H1 (cell line): ENCODE measurements around the gene NIM1K. TPM values are rescaled to one million over a fixed set of nuclear protein-coding genes. Genes with fewer than 3 reads are reported as not detected.

ENCODE experiments used
- JUN ChIP-seq: IDR thresholded peaks from 2 replicates; pipeline ENCODE4 v1.6.1; 2011; ENCODE audit warnings: low read depth, mild to moderate bottlenecking, improper control_type of control experiment, low read length
- NANOG ChIP-seq: IDR thresholded peaks from 2 replicates; pipeline ENCODE4 v1.6.1; 2011; ENCODE audit warnings: low read length, low read depth, mild to moderate bottlenecking, inconsistent platforms; ENCODE audit not compliant: insufficient read depth, poor library complexity, severe bottlenecking
- POU5F1 ChIP-seq: IDR thresholded peaks from 2 replicates; pipeline ENCODE4 v1.6.1; 2011; ENCODE audit warnings: low read depth, mild to moderate bottlenecking, low read length, moderate library complexity
- RAD21 ChIP-seq, 2 experiments: IDR thresholded peaks in 1 of 2; conservative IDR thresholded peaks in 1 of 2; 2 replicates each; pipeline ENCODE4 v1.6.1; 2011; ENCODE audit warnings: low read depth in 2 of 2, low read length in 2 of 2, improper control_type of control experiment in 1 of 2, inconsistent platforms in 1 of 2, mild to moderate bottlenecking in 1 of 2, moderate library complexity in 1 of 2
- TAF7 ChIP-seq: optimal IDR thresholded peaks from 2 replicates; pipeline ENCODE3; 2011; ENCODE audit warnings: low read depth, mild to moderate bottlenecking, inconsistent platforms, low read length, moderate library complexity, borderline replicate concordance
- polyA plus RNA-seq, 7 experiments: library from polyadenylated mRNA; depleted of rRNA in 3 of 7; stranded (reverse) in 5 of 7; unstranded in 2 of 7; fragments of >200 nt in 5 of 7; fragments of 200-250 nt in 2 of 7; gene quantifications; 1 replicate in 5 of 7; 2 replicates in 1 of 7; 4 replicates in 1 of 7; pipeline versions ENCODE4 v1.2.1 to v1.2.3, GENCODE V29; 2011 to 2013; ENCODE audit warnings: missing spikeins in 2 of 7, mixed read lengths in 2 of 7
- total RNA-seq: library from RNA; stranded (reverse); fragmentation: NEBNext Ultra II Directional; extraction: Animal tissue kit (Norgen Biotek cat#: 25700); gene quantifications from 2 replicates; pipeline ENCODE4 v1.2.1, GENCODE V29; 2021
- TF ChIP-seq, protein P1 (sequence below), 3 experiments: IDR thresholded peaks; 1 replicate in 2 of 3; 2 replicates in 1 of 3; pipeline versions ENCODE4 v1.5.1 to v1.6.1; 2011; ENCODE audit warnings: low read length in 3 of 3, mild to moderate bottlenecking in 3 of 3, inconsistent platforms in 2 of 3, low read depth in 1 of 3, moderate library complexity in 1 of 3; ENCODE audit not compliant: insufficient read depth in 1 of 3; ENCODE audit errors: control extremely low read depth in 1 of 3
- TF ChIP-seq, protein P2 (sequence below): fragments of 300-600 bp; sonication (generic); IDR thresholded peaks from 2 replicates; pipeline ENCODE4 v1.7.1; 2012; ENCODE audit warnings: low read length, moderate library complexity, mild to moderate bottlenecking, inconsistent platforms; ENCODE audit not compliant: insufficient replicate concordance

NIM1K gene
- total and polyA plus RNA-seq, 2 of the 8 experiments (the other 6 are each of a cell fraction or from before 2014, with no cell fraction given) = not detected

DNA sequence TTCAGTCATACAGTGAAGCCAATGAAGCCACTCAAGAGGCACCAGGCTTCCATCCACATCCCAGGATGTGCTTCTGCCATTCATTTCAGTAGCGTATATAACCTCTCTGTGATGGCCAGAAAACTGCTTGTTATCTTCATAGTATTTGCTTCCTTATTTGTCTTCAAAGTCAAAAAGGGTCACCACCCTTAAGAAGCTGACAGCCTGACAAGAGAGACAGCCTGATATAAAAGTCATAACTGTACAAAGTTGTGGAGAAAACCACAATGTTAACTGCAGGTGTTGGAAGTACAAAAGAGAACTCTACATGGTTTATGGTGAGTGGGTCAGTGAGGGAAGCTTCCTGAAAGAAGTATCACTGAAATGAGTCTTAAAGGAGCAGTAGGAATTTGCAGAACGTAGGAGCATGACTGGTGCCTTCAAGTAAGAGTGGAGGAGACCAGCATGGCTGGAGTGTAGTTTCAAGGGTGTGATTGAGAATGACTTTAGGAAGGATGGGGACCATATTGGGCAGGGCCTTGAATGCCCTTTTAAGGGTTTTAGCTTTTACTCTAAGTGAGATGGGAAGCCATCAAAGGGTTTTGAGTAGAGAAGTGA is 33.7 kb downstream of the NIM1K start (continued):
- TF ChIP-seq, protein P1, sequence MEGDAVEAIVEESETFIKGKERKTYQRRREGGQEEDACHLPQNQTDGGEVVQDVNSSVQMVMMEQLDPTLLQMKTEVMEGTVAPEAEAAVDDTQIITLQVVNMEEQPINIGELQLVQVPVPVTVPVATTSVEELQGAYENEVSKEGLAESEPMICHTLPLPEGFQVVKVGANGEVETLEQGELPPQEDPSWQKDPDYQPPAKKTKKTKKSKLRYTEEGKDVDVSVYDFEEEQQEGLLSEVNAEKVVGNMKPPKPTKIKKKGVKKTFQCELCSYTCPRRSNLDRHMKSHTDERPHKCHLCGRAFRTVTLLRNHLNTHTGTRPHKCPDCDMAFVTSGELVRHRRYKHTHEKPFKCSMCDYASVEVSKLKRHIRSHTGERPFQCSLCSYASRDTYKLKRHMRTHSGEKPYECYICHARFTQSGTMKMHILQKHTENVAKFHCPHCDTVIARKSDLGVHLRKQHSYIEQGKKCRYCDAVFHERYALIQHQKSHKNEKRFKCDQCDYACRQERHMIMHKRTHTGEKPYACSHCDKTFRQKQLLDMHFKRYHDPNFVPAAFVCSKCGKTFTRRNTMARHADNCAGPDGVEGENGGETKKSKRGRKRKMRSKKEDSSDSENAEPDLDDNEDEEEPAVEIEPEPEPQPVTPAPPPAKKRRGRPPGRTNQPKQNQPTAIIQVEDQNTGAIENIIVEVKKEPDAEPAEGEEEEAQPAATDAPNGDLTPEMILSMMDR (IDR thresholded peaks at IDR 0.05; ENCODE audit: control extremely low read depth in 1 of 3, insufficient read depth in 1 of 3, low read depth in 1 of 3, low read length in 3 of 3) = no peak
- TF ChIP-seq POU5F1 (no peak), TAF7 (no peak), JUN (no peak), RAD21 (IDR thresholded peaks at IDR 0.05 in 1 of 2, conservative IDR thresholded peaks at IDR 0.05 in 1 of 2; ENCODE audit: low read depth in 2 of 2, low read length in 2 of 2) (no peak), NANOG (no peak)
- TF ChIP-seq, protein P2, sequence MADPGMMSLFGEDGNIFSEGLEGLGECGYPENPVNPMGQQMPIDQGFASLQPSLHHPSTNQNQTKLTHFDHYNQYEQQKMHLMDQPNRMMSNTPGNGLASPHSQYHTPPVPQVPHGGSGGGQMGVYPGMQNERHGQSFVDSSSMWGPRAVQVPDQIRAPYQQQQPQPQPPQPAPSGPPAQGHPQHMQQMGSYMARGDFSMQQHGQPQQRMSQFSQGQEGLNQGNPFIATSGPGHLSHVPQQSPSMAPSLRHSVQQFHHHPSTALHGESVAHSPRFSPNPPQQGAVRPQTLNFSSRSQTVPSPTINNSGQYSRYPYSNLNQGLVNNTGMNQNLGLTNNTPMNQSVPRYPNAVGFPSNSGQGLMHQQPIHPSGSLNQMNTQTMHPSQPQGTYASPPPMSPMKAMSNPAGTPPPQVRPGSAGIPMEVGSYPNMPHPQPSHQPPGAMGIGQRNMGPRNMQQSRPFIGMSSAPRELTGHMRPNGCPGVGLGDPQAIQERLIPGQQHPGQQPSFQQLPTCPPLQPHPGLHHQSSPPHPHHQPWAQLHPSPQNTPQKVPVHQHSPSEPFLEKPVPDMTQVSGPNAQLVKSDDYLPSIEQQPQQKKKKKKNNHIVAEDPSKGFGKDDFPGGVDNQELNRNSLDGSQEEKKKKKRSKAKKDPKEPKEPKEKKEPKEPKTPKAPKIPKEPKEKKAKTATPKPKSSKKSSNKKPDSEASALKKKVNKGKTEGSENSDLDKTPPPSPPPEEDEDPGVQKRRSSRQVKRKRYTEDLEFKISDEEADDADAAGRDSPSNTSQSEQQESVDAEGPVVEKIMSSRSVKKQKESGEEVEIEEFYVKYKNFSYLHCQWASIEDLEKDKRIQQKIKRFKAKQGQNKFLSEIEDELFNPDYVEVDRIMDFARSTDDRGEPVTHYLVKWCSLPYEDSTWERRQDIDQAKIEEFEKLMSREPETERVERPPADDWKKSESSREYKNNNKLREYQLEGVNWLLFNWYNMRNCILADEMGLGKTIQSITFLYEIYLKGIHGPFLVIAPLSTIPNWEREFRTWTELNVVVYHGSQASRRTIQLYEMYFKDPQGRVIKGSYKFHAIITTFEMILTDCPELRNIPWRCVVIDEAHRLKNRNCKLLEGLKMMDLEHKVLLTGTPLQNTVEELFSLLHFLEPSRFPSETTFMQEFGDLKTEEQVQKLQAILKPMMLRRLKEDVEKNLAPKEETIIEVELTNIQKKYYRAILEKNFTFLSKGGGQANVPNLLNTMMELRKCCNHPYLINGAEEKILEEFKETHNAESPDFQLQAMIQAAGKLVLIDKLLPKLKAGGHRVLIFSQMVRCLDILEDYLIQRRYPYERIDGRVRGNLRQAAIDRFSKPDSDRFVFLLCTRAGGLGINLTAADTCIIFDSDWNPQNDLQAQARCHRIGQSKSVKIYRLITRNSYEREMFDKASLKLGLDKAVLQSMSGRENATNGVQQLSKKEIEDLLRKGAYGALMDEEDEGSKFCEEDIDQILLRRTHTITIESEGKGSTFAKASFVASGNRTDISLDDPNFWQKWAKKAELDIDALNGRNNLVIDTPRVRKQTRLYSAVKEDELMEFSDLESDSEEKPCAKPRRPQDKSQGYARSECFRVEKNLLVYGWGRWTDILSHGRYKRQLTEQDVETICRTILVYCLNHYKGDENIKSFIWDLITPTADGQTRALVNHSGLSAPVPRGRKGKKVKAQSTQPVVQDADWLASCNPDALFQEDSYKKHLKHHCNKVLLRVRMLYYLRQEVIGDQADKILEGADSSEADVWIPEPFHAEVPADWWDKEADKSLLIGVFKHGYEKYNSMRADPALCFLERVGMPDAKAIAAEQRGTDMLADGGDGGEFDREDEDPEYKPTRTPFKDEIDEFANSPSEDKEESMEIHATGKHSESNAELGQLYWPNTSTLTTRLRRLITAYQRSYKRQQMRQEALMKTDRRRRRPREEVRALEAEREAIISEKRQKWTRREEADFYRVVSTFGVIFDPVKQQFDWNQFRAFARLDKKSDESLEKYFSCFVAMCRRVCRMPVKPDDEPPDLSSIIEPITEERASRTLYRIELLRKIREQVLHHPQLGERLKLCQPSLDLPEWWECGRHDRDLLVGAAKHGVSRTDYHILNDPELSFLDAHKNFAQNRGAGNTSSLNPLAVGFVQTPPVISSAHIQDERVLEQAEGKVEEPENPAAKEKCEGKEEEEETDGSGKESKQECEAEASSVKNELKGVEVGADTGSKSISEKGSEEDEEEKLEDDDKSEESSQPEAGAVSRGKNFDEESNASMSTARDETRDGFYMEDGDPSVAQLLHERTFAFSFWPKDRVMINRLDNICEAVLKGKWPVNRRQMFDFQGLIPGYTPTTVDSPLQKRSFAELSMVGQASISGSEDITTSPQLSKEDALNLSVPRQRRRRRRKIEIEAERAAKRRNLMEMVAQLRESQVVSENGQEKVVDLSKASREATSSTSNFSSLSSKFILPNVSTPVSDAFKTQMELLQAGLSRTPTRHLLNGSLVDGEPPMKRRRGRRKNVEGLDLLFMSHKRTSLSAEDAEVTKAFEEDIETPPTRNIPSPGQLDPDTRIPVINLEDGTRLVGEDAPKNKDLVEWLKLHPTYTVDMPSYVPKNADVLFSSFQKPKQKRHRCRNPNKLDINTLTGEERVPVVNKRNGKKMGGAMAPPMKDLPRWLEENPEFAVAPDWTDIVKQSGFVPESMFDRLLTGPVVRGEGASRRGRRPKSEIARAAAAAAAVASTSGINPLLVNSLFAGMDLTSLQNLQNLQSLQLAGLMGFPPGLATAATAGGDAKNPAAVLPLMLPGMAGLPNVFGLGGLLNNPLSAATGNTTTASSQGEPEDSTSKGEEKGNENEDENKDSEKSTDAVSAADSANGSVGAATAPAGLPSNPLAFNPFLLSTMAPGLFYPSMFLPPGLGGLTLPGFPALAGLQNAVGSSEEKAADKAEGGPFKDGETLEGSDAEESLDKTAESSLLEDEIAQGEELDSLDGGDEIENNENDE = no peak
- TF ChIP-seq, all 59 proteins: peak for 0
